HG03095 (cell line): ENCODE data around the gene LEMD2.

Source experiments
- ATAC-seq: cut with Tn5 transposase; IDR thresholded peaks from one replicate; pipeline ENCODE4 v1.9.1; 2021; ENCODE audit warnings: moderate library complexity; ENCODE audit not compliant: unreplicated experiment

Gene LEMD2

DNA sequence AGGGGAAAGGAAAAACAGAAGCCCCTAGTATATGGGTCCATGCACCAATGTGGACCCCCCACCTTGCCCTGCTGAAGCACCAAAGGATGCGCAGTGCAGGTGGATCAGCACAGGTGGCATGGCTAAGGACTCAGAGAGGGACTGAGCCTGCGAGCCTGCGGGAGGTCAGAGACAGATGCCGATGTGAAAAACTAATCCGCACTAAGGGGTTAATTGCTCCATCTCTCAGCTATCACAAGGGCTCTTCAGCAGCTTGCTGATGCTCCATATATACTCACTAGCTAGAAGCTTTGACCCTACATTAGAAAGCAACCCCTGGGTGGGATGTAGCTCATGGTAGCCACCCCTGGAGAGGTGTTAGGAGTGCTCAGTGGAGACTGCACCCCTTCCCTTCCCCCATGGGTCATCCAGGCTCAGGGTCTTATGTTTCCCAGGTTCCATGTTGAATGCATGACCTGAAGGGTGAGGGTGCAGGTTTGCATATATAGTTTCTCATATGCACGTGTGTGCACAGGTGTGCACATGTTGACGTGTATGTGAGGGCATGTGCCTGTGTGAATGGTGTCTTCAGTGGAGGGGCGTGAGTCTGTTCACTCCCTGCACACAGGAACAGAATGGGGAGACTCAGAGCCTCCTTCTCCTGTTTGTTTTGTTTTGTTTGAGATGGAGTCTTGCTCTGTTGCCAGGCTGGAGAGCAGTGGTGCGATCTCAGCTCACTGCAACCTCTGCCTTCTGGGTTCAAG is 28.9 kb downstream of the LEMD2 start:
- no peak for ATAC-seq

DNA sequence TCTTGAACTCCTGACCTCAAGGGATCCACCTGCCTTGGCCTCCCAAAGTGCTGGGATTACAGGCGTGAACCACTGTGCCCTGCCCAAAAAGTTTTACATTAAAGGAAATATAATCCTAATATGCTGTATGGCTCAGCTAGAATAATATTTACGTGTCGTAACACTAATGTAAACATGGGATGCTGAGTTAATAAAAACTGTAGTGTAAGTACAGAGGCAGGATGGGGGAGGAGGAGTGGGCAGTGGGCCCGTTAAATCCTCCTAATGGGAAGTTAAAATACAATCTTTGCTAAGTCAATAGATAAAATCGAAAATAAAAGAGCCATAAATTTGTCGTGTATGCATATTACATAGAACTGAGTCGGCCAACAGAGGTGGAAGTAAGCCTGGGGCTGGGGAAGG is 30.1 kb downstream of the LEMD2 start:
- no peak for ATAC-seq

DNA sequence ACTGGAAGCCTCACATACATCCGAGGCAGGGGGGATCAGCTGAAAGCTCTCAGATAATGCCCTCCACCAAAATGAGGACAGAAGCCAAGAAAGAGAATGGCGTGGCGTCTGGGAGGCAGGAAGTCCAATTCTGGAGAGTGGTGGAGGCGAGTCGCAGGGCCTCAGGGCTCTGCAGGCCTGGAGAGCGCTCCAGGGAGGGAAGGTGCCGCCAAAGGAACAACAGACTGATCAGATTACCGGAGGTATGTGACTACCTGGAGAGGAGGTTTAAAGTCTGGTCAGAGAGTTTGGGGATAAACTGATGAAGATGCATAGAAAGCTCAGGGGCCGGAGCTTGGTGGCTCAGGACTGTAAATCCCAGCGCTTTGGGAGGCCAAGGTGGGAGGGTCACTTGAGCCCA is 31.0 kb downstream of the LEMD2 start:
- no peak for ATAC-seq

DNA sequence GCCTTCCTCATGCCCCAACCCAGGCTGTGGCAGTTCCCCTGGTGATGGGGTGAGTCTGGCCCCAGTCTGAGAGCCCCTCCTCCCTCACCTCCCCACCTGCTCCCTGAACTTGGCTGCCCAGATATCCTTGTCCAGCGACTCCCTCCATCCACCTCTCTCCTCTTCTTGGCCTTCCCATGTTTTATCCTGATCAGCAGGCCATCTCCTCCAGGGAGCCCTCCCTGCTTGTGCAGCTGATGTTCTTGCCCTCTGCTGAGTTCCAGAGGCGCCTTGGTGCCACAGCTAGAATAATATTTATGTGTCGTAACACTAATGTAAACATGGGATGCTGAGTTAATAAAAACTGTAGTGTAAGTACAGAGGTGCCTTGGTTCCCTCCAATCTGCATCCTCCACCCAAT is 31.8 kb downstream of the LEMD2 start:
- no peak for ATAC-seq

DNA sequence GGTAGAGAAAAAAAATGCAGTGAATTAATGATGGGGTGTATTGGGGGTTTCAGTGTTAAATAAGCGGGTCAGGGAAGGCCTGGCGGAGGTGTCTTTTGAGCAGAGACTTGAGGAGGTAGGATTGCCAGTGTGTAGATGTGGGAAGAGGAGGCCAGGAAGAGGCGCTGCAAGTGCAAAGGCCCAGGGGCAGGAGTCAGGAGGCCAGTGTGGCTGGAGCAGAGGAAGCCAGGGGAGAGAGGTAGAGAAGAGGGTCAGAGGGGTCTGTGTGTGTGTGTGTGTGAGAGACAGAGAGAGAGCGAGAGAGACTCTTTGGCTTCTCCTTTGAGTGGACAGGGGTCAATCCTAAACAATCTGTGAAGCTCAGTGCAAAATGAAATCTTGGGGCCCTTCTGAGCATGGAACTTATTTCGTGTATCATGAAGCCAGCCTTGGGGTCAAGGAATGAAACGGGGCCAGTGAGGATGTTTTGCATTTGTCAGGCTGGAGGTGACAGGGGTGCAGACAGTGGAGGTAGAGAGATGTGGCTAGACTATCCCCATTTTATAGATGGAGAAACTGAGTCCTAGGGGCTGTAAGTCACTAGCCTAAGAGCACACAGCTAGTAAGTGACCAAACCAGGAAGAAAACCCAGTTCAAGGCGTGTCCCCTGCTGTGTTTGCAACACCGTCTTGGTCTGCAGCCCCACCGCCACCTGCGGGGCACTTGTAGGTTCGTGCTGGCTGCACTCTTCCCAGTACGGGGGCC is 32.5 kb downstream of the LEMD2 start:
- ATAC-seq: no peak

DNA sequence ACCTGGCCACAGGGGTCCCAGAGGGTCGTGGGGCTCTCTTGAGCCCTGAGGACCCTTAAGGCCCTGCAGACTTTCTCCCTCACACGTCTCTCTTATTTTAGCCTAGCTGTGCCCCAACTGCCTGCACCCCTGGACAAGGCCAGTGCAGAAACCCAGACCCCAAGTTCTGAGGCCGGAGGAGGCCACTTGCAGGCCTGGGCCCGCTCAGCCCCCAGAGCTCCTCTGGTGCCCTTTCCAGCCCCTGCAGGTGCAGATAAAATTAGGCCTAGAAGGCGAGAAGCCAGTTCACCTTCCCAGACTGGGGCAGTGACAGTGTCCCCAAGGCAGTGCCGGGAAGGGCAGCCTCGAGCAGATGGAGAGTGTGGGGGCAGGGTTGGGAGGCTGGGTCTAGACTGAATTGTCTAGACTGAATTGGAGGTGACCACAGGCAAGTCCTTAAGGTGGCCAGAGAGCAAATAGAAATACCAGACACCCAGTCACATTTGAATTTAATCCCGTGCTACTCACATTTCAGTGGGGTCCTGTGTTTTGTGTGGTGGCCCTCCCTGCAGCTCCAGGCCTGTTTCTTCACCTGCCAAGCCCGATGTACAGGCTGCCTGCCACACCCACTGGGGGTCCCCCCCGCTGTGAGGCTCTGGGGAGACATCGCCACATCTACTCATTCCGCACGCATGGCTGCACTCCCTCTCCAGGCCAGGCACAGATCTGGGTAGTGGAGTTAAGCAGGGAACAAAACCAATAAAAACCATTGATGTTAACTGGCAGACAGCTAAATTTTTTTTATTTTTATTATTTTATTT is 33.7 kb downstream of the LEMD2 start:
- ATAC-seq: no peak

DNA sequence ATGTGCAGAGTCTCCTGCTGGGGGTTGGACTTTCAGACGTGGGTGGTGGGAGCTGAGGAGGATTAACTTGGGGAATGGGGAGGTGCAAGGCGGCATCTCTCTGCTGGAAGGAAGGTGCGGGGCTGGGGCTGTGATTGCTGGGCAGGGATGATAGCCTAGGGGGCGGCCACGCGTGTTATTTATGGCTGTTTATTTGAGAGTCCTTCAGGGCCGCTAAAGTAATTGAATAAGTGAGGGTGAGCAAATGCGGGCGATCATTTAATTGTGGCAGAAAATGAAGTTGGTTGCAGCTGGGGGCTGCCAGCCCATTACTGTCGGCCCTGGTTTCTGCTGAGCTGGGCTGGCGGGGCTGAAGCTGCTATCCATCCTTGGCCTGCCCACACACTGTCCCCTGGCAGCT is 34.7 kb downstream of the LEMD2 start:
- no peak for ATAC-seq

DNA sequence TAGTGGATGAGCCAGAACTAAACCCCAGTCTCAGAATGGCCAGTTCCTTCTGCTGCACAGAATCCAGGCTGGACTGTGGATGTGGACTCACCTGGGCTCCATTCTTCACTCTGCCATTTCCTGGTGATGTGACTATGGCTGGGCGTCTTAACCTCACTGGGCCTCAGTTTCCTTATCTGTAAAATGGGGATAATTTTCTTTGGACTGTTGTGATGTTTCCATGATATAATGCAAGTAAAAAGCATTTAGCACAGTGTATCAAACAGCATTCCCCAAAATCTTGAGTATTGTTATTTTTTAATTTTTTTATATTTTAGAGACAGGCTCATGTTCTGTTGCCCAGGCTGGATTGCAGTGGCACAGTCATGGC is 36.3 kb downstream of the LEMD2 start:
- ATAC-seq: no peak

DNA sequence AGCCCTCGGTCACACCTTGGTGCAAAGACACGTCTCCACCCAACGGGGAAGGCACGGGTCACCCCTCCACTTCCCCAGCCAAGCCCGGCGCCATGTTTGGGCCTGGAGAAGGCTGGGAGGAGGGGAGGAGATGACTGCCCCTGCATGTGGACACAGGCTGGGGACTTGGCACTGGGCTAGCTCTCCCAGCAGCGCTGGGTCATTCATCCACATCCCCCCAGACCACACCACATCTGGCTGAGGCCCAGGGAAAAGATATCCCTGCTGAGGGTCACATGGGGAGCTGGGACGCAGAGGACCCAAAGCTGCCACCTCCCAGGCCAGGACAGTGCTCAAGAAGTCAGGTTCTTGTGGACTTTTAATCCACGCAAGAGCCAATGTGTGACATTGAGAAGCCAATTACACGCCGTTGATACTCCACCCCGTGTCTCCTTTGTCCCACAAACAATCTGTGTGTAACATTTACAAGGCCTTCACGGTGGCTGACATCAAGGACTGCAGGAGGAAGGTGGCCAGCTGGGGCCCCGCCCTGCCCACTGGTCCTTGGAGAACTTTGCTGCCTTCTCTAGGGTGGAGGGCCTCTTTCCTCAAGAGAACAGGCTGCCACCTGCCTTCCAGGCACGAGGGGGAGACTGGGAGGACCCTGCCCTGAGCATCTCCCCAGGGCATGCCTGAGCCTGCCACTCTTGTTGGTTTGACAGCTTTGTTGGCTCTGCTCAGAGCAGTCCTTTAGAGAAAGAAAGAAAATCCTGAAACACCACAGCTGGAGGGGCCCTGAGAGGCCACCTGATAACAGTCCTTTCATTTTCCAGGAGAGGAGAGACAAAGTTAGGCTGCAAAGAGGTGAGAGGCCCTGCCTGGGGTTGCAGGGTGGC is 36.9 kb downstream of the LEMD2 start:
- no peak for ATAC-seq

DNA sequence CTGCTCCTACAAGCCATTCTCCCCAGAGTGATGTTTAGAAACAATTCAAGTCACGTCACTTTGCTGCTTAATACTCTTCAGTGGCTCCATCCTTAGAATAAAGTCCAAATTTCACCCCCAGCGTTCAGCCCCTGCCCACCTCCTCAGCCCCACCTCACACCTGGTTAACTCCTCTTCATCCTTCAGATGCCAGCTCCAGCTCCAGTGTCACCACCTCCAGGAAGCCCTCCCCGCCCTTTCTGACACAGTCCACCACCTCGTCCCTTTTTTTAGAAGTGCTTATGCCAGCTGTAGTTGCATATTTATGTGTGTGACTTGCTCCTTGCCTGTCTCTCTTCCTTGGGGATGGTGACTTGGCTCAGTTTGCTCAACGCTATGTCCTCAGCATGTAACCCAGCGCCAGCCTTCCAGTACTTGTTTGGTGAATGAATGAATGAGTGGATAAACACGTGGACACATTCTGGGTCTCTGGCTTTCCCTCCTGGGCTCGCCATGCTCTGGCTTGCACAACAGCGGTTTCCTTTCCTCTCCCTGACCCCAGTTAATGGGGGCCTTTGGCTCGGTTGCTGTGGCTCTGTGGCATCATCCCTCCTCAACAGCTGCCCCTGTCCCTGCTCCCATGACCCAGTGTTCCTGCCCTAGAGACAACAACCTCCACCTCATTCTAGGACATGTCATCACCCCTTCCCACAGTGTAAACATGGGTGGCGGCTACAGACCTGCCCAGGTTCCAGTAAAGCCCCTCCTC is 38.5 kb downstream of the LEMD2 start:
- ATAC-seq: no peak

DNA sequence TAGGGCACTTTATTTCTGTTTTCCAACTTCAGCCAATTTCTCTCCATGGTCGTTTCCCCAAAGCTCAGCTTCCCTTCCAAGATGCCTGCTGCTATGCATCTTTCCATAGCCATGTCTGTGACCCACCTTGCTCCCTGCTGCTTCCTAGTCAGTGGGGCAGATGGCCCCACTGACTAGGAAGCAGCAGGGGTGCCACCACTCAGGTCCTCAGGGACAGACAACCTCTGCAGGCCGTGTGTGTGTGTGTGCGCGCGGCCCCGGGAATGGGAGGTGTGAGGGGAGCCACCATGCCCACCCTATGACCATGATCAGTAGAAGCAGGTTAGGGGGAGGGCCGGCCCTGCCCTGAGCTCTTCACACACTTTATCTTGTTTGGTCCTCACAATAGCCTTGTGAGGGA is 39.5 kb downstream of the LEMD2 start:
- no peak for ATAC-seq

DNA sequence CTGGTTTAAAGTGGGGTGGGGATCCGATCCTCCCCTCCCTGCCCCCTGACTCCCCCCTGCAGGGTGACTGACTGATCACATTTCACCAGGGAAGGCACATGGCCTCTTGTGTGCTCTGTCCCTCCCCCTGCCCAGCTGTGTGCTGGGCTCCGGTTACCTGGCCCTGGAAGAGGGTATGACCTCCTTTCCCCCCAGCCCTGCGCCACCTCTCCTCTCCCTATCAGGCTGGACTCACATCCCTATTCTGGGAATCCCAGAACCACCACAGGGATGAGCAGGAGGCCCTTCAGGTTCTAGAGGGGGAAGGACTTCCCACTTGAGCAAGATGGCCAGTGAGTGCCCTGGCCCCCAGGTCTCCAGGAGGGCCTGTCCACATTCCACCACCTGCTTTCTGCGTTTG is 40.1 kb downstream of the LEMD2 start:
- ATAC-seq: no peak

DNA sequence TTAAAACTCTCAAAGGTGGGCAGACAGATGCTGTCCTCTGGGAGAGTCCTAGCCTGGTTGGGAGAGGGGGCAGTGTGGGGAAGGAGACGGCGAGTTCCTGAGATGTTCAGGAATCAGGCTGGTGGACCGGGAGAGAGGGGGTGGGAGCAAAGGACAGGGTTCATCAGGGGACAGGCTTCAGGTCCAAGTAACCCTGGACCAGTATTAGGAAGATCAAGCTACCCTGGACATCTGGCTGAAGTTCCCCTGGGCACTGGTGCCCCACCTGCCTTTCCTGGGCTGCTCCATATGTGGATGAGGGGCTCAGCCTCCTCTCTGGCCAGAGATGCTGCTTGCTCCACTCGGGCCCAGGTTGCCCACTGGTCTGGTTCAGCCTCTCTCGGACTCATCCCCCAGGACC is 41.1 kb downstream of the LEMD2 start:
- ATAC-seq: no peak

DNA sequence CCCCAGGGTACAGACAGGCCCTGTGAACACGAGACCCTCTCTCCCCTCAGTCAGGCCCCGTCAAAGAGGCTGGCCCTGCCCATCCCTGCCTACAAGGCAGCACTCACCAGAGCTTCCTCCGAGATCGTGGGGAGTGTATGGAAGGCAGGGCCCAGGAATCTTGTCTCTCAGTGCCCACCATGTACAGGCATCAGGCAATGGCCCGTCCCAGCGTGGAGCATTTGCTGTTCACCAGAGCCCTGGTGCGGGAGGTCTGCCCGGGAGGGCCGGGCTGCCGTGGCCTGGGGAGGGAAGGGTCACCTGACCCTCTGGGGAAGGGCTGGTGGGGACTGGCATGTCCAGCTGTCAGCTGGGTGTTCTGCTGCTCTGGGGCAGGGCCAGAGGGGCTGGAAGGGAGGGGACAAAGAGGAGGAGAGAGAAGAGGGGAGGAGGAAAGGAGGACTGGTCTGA is 42.3 kb downstream of the LEMD2 start, which contains the start of gene IP6K3:
TSS of gene IP6K3 (minus strand) at position 255 of the 450 bp plus-strand sequence. CDS start 11,429 bp downstream, outside the sequence.
- no peak for ATAC-seq

DNA sequence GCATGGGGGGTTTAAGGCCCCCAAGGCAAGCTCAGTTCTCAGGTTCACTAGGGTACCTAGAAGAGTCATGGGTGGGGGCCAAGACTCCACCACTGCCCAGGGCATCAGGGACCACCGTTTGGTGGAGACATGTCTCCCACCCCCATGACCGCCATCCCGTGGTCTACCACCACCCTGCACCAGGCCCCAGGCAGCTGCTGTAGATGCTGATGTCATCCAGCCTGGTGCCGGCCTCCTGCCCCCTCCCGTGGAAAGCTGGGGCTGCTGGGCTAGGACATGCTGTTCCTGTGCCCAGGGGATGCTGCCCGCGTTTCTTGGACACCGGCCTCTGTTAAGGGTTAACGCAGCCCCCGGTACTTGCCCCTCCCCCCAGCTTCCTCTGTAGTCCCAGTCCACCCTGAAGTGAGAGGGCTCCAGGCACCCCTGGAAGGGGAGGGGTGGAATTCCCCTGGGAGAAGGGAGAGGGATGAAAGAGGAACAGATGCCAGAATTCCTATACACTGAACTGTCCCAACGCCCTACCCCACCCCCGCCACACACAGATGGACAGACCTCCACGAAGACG is 42.8 kb downstream of the LEMD2 start:
- ATAC-seq: no peak

DNA sequence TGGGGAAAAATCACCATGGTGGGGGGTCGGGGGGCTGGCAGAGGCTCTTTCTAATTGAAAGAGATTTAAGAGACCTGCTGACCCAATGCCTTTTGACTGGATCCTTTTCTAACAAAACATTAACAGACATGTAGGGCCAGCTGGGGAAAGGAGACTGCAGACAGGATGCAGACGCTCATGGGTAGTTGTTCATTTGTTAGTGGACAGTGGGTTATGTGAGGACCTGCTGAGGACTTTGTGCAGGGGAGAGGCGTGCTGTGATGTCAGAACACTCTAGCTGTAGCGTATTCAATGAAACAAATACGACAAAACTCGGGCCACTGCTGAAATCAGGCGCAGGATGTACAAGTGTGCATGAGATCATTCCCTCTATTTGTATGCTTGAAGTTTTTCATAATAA is 43.4 kb downstream of the LEMD2 start:
- ATAC-seq: no peak

DNA sequence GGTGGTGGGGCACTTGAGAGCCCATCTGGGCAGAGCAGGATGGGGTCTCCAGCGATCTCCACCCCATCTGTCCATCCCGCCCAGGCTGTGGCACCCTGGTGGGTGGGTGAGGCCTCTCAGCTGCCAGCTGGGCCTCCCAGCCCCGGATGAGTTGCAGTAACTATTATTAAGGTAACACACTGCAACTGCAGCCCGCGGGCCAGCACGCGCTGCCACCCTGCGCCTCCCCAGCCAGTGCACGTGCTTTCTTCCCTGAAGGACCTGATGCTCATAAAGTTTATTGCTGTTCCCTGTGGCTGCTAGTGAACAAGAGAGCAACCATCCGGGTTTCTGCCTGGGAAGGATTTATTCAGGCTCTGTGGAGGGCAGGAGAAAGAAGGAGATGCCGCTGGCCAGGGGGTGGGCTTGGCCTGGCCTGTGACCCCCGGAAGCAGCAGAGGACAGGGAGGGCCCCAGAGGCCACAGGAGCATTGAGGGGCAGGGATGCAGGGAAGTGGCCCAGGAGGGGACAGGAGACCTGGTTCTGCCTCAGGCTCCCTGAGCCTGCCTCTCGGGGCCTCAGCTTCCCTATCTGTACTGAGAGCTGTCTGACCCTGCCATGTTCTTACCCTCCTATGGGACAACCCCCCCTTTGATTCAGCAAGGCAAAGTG is 43.9 kb downstream of the LEMD2 start:
- no peak for ATAC-seq

DNA sequence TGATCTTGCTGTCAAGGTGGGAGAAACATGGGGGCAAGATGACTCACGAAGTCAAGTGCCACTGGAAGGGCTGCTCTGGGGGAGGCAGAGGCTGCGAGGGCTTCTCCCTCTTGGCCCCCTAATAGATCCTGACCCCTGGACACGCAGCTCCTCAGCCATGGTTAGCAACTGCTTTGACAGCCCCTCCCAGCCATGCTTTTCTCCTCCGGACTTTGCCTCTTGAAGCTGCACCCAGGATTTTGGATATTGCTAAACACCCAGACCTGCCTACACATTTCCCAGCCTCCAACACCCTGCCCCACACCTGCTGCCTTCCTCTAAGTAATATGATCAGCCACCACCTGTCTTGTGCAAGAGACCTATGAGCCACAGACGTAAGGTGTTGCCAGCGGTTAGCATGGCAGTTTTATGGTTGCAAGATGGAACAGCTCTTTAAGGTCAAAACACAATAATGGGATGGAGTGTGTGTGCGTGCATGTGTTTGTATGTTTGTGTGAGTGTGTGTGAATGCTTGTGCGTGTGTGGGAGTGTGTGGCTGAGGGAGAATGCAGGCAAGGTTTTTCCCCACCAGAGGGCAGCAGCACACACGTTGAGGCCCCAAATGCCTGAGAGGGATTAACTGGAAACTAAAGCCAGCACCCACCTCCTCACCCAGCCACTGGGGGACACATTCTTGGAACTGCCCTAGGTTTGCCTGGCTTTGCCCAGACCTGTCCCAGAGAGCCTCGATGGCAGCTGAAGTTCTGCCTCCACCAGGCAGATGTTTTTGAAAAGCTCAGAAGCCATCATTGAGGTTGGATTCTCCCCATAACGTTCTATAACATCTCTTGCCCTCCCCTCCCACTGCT is 44.7 kb downstream of the LEMD2 start:
- no peak for ATAC-seq
